ENCODE results near the gene OR6M1. TPM values are rescaled to one million over a fixed set of nuclear protein-coding genes. Genes with fewer than 3 reads are reported as not detected.

Gene OR6M1
- total RNA-seq, 1 donor, result not detected

DNA sequence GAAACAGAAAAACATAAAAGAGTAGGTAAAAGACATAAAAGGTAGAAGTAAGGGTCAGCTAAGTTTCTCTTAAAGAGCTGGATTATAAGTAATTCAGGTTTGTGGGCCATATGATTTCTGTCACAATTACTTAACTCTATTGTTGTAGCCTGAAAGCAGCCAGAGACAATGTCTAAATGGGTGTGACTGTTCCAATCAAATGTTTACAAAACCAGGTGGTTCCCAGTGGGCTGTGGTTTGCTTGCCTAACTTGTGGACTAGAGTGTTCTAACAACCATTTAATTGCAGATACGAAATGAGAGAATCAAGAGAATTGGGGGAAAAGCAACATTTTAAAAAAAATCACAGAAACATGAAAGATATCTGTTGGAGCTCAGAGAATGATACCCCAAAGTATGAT lies 22.6 kb downstream of the OR6M1 start:
- no peak for TF ChIP-seq CTCF (IDR thresholded peaks at IDR 0.05; ENCODE audit: insufficient read depth, low read depth, low read length)
- no peak for DNase-seq (ENCODE audit: low read depth)
- no peak overlapping the region for H3K4me3 ChIP-seq (ENCODE audit: low read depth, low read length)

- H3K4me3 ChIP-seq (ENCODE audit: low read depth, low read length), result no peak overlapping the region
- no peak for TF ChIP-seq CTCF (IDR thresholded peaks at IDR 0.05; ENCODE audit: insufficient read depth, low read depth, low read length)
Observed at GRCh38 chr11:123778511-123778910, 27.6 kb downstream of the OR6M1 start.

GRCh38 chr11:123775715-123776549 lies 30.2 kb downstream of the OR6M1 start:
- no peak for TF ChIP-seq CTCF (IDR thresholded peaks at IDR 0.05; ENCODE audit: insufficient read depth, low read depth, low read length)
- DNase-seq (ENCODE audit: low read depth), result no peak
- no peak overlapping the region for H3K4me3 ChIP-seq (ENCODE audit: low read depth, low read length)

More at GRCh38 chr11:123778511-123778910, 27.6 kb downstream of the OR6M1 start:
- DNase-seq (ENCODE audit: low read depth), result no peak

GRCh38 chr11:123775289-123775688 lies 30.9 kb downstream of the OR6M1 start:
- H3K4me3 ChIP-seq (ENCODE audit: low read depth, low read length), result no peak overlapping the region
- TF ChIP-seq CTCF (IDR thresholded peaks at IDR 0.05; ENCODE audit: insufficient read depth, low read depth, low read length), result no peak
- DNase-seq (ENCODE audit: low read depth), result no peak

DNA sequence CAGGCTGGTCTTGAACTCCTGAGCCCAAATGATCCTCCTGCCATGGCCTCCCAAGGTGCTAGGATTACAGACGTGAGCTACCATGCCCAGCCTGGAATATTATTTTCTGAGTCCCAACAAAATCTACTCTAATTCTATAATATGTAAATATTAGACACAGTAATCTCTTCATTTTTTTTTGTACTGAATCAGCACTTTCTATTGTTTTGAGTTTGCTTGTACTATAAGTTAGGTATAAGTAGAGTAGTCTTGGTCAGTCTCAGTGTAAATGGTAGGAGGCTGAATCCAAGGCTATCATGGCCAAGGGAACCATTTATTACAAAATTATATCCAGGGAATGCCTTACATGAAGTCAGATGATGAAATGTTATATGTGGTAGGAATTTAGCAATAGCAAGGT lies 32.2 kb downstream of the OR6M1 start:
- TF ChIP-seq CTCF (IDR thresholded peaks at IDR 0.05; ENCODE audit: insufficient read depth, low read depth, low read length), result no peak
- no peak overlapping the region for H3K4me3 ChIP-seq (ENCODE audit: low read depth, low read length)
- DNase-seq (ENCODE audit: low read depth), result no peak

GRCh38 chr11:123773026-123773425 lies 33.1 kb downstream of the OR6M1 start:
- no peak overlapping the region for H3K4me3 ChIP-seq (ENCODE audit: low read depth, low read length)
- TF ChIP-seq CTCF (IDR thresholded peaks at IDR 0.05; ENCODE audit: insufficient read depth, low read depth, low read length), result no peak
- no peak for DNase-seq (ENCODE audit: low read depth)
